SU-DHL-6 (cell line): ENCODE results near the gene ATF1.
A peak's percentile ranks its signal among the peaks of the same experiment; 100 is the strongest.

Experiments
- H2AFZ ChIP-seq: fragments of 200-600 bp; sonication (generic); 2 replicates; pipeline ENCODE4 v1.6.1; 2014; ENCODE audit warnings: low read depth, mild to moderate bottlenecking, moderate library complexity, mixed read lengths, antibody characterized with exemption, low read length; ENCODE audit not compliant: severe bottlenecking
- H3F3A ChIP-seq: fragments of 200-600 bp; shearing (Covaris generic); 2 replicates; pipeline ENCODE4 v1.6.0; 2016; ENCODE audit warnings: antibody characterized with exemption, mild to moderate bottlenecking; ENCODE audit not compliant: insufficient read depth
- H3K27ac ChIP-seq: fragments of 200-600 bp; sonication (generic); 2 replicates; pipeline ENCODE4 v1.5.1; 2016; ENCODE audit warnings: low read depth, mild to moderate bottlenecking, low read length, moderate library complexity, mixed read lengths
- H3K27me3 ChIP-seq: fragments of 200-600 bp; sonication (generic), shearing (Covaris generic); 2 replicates; pipeline ENCODE4 v1.6.0; 2014; ENCODE audit warnings: mild to moderate bottlenecking, low read length
- H3K36me3 ChIP-seq: fragments of 200-600 bp; sonication (generic); 2 replicates; pipeline ENCODE4 v1.6.1; 2014; ENCODE audit warnings: mild to moderate bottlenecking, low read length, mixed read lengths
- H3K4me2 ChIP-seq: fragments of 300-600, 200-600 bp; shearing (Covaris generic), sonication (generic); 2 replicates; pipeline ENCODE4 v1.6.0; 2014; ENCODE audit warnings: low read length, low read depth, mild to moderate bottlenecking; ENCODE audit not compliant: poor library complexity, severe bottlenecking
- H3K4me3 ChIP-seq: fragments of 200-600 bp; sonication (generic); 2 replicates; pipeline ENCODE4 v1.5.1; 2014; ENCODE audit warnings: antibody characterized with exemption, low read length, mild to moderate bottlenecking, mixed read lengths; ENCODE audit not compliant: insufficient read depth, poor library complexity, severe bottlenecking
- H3K79me2 ChIP-seq: fragments of 200-600 bp; sonication (generic); 2 replicates; pipeline ENCODE4 v1.6.1; 2014; ENCODE audit warnings: mild to moderate bottlenecking, low read length, moderate library complexity; ENCODE audit not compliant: insufficient read depth
- H3K9ac ChIP-seq: fragments of 200-600 bp; sonication (generic); 2 replicates; pipeline ENCODE4 v1.7.0; 2014; ENCODE audit warnings: mild to moderate bottlenecking, low read length
- H3K9me2 ChIP-seq: fragments of 200-600 bp; sonication (generic); replicated peaks from 2 replicates; pipeline ENCODE4 v1.6.1; 2014; ENCODE audit warnings: low read length; ENCODE audit not compliant: insufficient read depth
- H3K9me3 ChIP-seq: fragments of 200-600 bp; sonication (generic); 2 replicates; pipeline ENCODE4 v1.6.1; 2014; ENCODE audit warnings: low read length, mixed read lengths; ENCODE audit not compliant: insufficient read depth
- H4K20me1 ChIP-seq: fragments of 200-600 bp; sonication (generic); 2 replicates; pipeline ENCODE4 v1.6.1; 2014; ENCODE audit warnings: low read depth, mild to moderate bottlenecking, antibody characterized with exemption, low read length, moderate library complexity, mixed read lengths
- CTCF ChIP-seq: fragments of 200-600 bp; sonication (generic); IDR thresholded peaks from one replicate; pipeline ENCODE4 v1.5.1; 2017; ENCODE audit warnings: antibody characterized with exemption, mild to moderate bottlenecking, low read length, moderate library complexity; ENCODE audit not compliant: insufficient read depth, poor library complexity, severe bottlenecking
- EZH2phosphoT487 ChIP-seq: fragments of 200-600 bp; sonication (generic), shearing (Covaris generic); conservative IDR thresholded peaks from 2 replicates; pipeline ENCODE4 v1.6.1; 2018; ENCODE audit warnings: mild to moderate bottlenecking, antibody characterized with exemption, low read length, moderate library complexity, mixed read lengths

ATF1 gene

DNA sequence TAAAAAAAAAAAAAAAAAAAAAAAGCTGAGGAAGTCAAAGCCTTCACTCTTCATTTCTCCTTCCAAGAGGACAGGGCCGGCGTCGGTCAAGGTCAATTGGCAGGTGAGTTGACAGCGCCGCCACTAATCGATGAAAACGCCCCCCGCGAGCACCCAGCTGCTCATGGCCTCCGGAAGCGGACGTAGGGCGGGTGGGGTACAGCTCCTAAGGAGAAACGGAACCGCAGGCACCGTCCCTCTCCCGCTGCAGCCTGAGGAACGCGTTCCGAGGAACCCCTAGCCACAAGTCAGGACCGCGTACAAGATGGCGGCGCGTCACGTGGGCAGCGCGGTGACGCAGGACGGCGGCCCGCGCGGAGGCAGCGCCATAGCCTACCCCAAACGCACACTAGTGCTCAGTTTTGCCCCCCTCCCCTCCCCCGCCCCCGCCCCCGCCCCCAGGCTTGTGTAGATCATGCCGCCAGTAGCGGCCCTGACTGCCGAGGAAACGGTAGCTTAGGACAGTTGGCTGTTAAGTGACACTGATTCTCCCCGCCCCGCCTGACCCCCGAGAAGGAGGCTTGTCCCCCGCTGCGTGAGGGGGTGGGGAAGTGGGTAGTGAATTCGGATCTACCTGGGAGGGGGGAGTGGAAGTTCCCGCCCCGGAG, at the start of gene ATF1:
Gene ATF1, plus strand, starts transcription at position 463 of the 647 bp plus-strand sequence. CDS start 16,045 bp downstream, outside the sequence.
- peak within 1 kb of the TSS; percentile 99 for H3K4me3 ChIP-seq
- H3K36me3 ChIP-seq: 0 out of 2 replicates have a peak, but pooled peaks cover 3% of the 10 kb centered on the region
- H3K4me2 ChIP-seq: peak within 1 kb of the TSS; percentile 75
- peaks cover 48% of the 10 kb centered on the region for H3K79me2 ChIP-seq
- H3K9me2 ChIP-seq: no peaks in the 10 kb centered on the region
- TF ChIP-seq CTCF (no peak), EZH2phosphoT487 (no peak)
- H3F3A ChIP-seq: peaks cover 13% of the 10 kb centered on the region
- H2AFZ ChIP-seq: peak within 1 kb of the TSS; percentile 81
- H3K27me3 ChIP-seq: no peaks in the 10 kb centered on the region
- H4K20me1 ChIP-seq: no peaks in the 10 kb centered on the region
- H3K9me3 ChIP-seq: no peaks in the 10 kb centered on the region
- peak within 1 kb of the TSS; percentile 92 for H3K27ac ChIP-seq
- H3K9ac ChIP-seq: peak within 1 kb of the TSS; percentile 90

DNA sequence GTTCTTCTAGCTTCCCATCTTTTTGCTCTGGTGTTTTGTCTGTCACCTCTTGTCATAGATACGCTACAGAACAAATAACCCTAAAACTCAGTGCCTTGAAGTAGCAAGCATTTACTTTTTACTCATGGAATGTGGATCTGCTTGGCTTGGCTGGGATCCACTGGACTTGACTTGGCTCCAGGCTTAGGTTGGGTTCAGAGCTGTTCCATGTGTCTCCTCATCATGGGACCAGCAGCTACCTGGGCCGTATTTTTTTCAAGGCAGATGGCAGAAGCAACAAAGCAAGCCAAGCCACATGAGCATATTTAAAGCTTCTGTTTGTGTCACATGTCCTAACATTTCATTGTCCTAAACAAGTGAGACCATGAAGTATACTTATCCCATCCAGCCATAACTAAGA, 48.7 kb upstream of the ATF1 start:
- no peaks in the 10 kb centered on the region for H3K27me3 ChIP-seq
- no peak overlapping the region for H2AFZ ChIP-seq
- H3K4me3 ChIP-seq: no peak overlapping the region
- no peaks in the 10 kb centered on the region for H3K36me3 ChIP-seq
- H3K9ac ChIP-seq: no peak overlapping the region
- 0 out of 2 replicates have a peak, but pooled peaks cover 2% of the 10 kb centered on the region for H3F3A ChIP-seq
- H3K9me3 ChIP-seq: no peaks in the 10 kb centered on the region
- H3K9me2 ChIP-seq: no peaks in the 10 kb centered on the region
- H3K4me2 ChIP-seq: no peak overlapping the region
- no peaks in the 10 kb centered on the region for H4K20me1 ChIP-seq
- H3K79me2 ChIP-seq: no peaks in the 10 kb centered on the region
- no peak for TF ChIP-seq EZH2phosphoT487
- TF ChIP-seq CTCF: no peak
- H3K27ac ChIP-seq: no peak overlapping the region

- Histone ChIP-seq H4K20me1 (no peaks in the 10 kb centered on the region), H3K79me2 (no peaks in the 10 kb centered on the region), H3K27ac (no peak overlapping the region), H3K9me2 (no peaks in the 10 kb centered on the region), H3K4me3 (no peak overlapping the region), H3K36me3 (no peaks in the 10 kb centered on the region), H3F3A (0 out of 2 replicates have a peak, but pooled peaks cover 2% of the 10 kb centered on the region), H3K9ac (no peak overlapping the region), H3K4me2 (no peak overlapping the region), H2AFZ (no peak overlapping the region), H3K27me3 (no peaks in the 10 kb centered on the region), H3K9me3 (no peaks in the 10 kb centered on the region)
- no peak for TF ChIP-seq EZH2phosphoT487
- TF ChIP-seq CTCF: no peak
Measured at GRCh38 chr12:50718760-50719159, 45.1 kb upstream of the ATF1 start.
